Activated CD8-positive, alpha-beta memory T cell treated with anti-CD3 and anti-CD28 coated beads, Interleukin-2, amount 50 U/mL, for 48 hours (primary cell): ENCODE measurements around the gene CALU.

ENCODE experiments used
- DNase-seq: peaks from one replicate; pipeline ENCODE4 v3.0.0-alpha.2; 2020

CALU gene

GRCh38 chr7:128725531-128725930 lies 13.6 kb upstream of the CALU start:
- DNase-seq = no peak

GRCh38 chr7:128726059-128726736 lies 13.0 kb upstream of the CALU start:
- no peak for DNase-seq

- no peak for DNase-seq
These were observed 12.5 kb upstream of the CALU start for GRCh38 chr7:128726737-128727072.

GRCh38 chr7:128727239-128727638 lies 11.9 kb upstream of the CALU start:
- DNase-seq = no peak

- no peak for DNase-seq
These were observed 10.6 kb upstream of the CALU start for GRCh38 chr7:128728598-128728997.

GRCh38 chr7:128729494-128729893 lies 9.7 kb upstream of the CALU start:
- no peak for DNase-seq

GRCh38 chr7:128731184-128731583 lies 8.0 kb upstream of the CALU start:
- no peak for DNase-seq

GRCh38 chr7:128732521-128733277 lies 6.5 kb upstream of the CALU start:
- DNase-seq = no peak

- no peak for DNase-seq
These were observed 5.9 kb upstream of the CALU start for GRCh38 chr7:128733278-128733645.

- DNase-seq = no peak
These were observed 4.3 kb upstream of the CALU start for GRCh38 chr7:128734890-128735289.

GRCh38 chr7:128735436-128735835 lies 3.7 kb upstream of the CALU start:
- no peak for DNase-seq

GRCh38 chr7:128737441-128737840 lies 1.7 kb upstream of the CALU start:
- DNase-seq = no peak

GRCh38 chr7:128737867-128738385 lies 1.2 kb upstream of the CALU start:
- DNase-seq = no peak

GRCh38 chr7:128738570-128739047 lies 550 bp upstream of the CALU start:
- DNase-seq = no peak

GRCh38 chr7:128739990-128740682 lies 977 bp downstream of the CALU start:
- no peak for DNase-seq

GRCh38 chr7:128740996-128741395 lies 1.8 kb downstream of the CALU start:
- DNase-seq = no peak

GRCh38 chr7:128741491-128741890 lies 2.3 kb downstream of the CALU start:
- no peak for DNase-seq

GRCh38 chr7:128742206-128742605 lies 3.0 kb downstream of the CALU start:
- no peak for DNase-seq

GRCh38 chr7:128743112-128743772 lies 4.1 kb downstream of the CALU start:
- DNase-seq = no peak

- DNase-seq = no peak
These were observed 5.3 kb downstream of the CALU start for GRCh38 chr7:128744366-128744905.

- no peak for DNase-seq
These were observed 6.5 kb downstream of the CALU start for GRCh38 chr7:128745706-128746105.

- DNase-seq = no peak
These were observed 8.3 kb downstream of the CALU start for GRCh38 chr7:128747327-128748079.
